Head of caudate nucleus (tissue), 42 donors: ENCODE data around the gene MTUS2.

Experiments used
- DNase-seq, 42 donors: peaks; one replicate each; pipeline versions ENCODE4 v3.0.0 to v3.0.0-alpha.2; 2020 to 2021; ENCODE audit warnings: mixed read lengths in 7 of 42
- intact Hi-C: fragments of 100-400 bp; cut with DNase I; formaldehyde crosslinking; loops from one replicate; pipeline ENCODE4 v1.15.0; 2022

Gene MTUS2

GRCh38 chr13:28851422-28851821, 31.3 kb downstream of the MTUS2 start:
- no peak for DNase-seq
- intact Hi-C loops = no loop called here

- intact Hi-C loops = no loop called here
- DNase-seq = no peak
Observed at GRCh38 chr13:28854657-28855056, 34.5 kb downstream of the MTUS2 start.

GRCh38 chr13:28856287-28856686, 36.1 kb downstream of the MTUS2 start:
- no peak for DNase-seq
- intact Hi-C loops = no loop called here

- intact Hi-C loops = no loop called here
Observed at GRCh38 chr13:28859069-28859468, 38.9 kb downstream of the MTUS2 start.

GRCh38 chr13:28859717-28860116, 39.6 kb downstream of the MTUS2 start:
- DNase-seq = no peak
- intact Hi-C loops = no loop called here

More at GRCh38 chr13:28859069-28859468, 38.9 kb downstream of the MTUS2 start:
- no peak for DNase-seq

- DNase-seq = no peak
- intact Hi-C loops = no loop called here
Observed at GRCh38 chr13:28864544-28864943, 44.4 kb downstream of the MTUS2 start.

- no peak for DNase-seq
- intact Hi-C loops = no loop called here
Observed at GRCh38 chr13:28865149-28865744, 45.1 kb downstream of the MTUS2 start.

GRCh38 chr13:28865951-28866350, 45.8 kb downstream of the MTUS2 start:
- intact Hi-C loops = no loop called here
- DNase-seq = peak in 13 of 42 donors; percentile 3 to 58 (median 21)

GRCh38 chr13:28866932-28867331, 46.8 kb downstream of the MTUS2 start:
- DNase-seq = no peak
- intact Hi-C loops = no loop called here

GRCh38 chr13:28867564-28867963, 47.4 kb downstream of the MTUS2 start:
- DNase-seq = no peak
- intact Hi-C loops = no loop called here

- intact Hi-C loops = no loop called here
- DNase-seq = no peak
Observed at GRCh38 chr13:28872427-28873176, 52.5 kb downstream of the MTUS2 start.

GRCh38 chr13:28875846-28876615, 55.9 kb downstream of the MTUS2 start:
- intact Hi-C loops = no loop called here

GRCh38 chr13:28877408-28877807, 57.3 kb downstream of the MTUS2 start:
- DNase-seq = no peak
- intact Hi-C loops = no loop called here

More at GRCh38 chr13:28875846-28876615, 55.9 kb downstream of the MTUS2 start:
- DNase-seq = no peak

- no peak for DNase-seq
- intact Hi-C loops = no loop called here
Observed at GRCh38 chr13:28885181-28885580, 65.0 kb downstream of the MTUS2 start.

GRCh38 chr13:28889086-28889732, 69.1 kb downstream of the MTUS2 start:
- intact Hi-C loops = no loop called here
- peak in 23 of 42 donors; percentile 3 to 72 (median 26) for DNase-seq

- intact Hi-C loops = no loop called here
- DNase-seq = no peak
Observed at GRCh38 chr13:28890712-28891111, 70.6 kb downstream of the MTUS2 start.

- DNase-seq = no peak
Observed at GRCh38 chr13:28918030-28918429, 97.9 kb downstream of the MTUS2 start.

GRCh38 chr13:28922341-28922740, 102.2 kb downstream of the MTUS2 start:
- no peak for DNase-seq
- intact Hi-C loops = no loop called here

More at GRCh38 chr13:28918030-28918429, 97.9 kb downstream of the MTUS2 start:
- intact Hi-C loops = no loop called here

- intact Hi-C loops = no loop called here
- no peak for DNase-seq
Observed at GRCh38 chr13:28935104-28935503, 115.0 kb downstream of the MTUS2 start.

GRCh38 chr13:28942906-28943305, 122.8 kb downstream of the MTUS2 start:
- intact Hi-C loops = no loop called here

More at GRCh38 chr13:28942906-28943305, 122.8 kb downstream of the MTUS2 start:
- no peak for DNase-seq
